ENCODE results near the gene NBPF11. TPM values are rescaled to one million over a fixed set of nuclear protein-coding genes. Genes with fewer than 3 reads are reported as not detected.
"Not testable (repeated sequence)": the region's sequence is repeated elsewhere in the genome, so short reads cannot be mapped to it uniquely, and the experiment has no call there.

Gene NBPF11
- total RNA-seq, 1 donor from 2014 or later = 8.3 TPM

GRCh38 chr1:148143223-148143622 is 8.9 kb downstream of the NBPF11 start:
- H3K27ac Mint-ChIP-seq (ENCODE audit: unreplicated experiment); DNase-seq (ENCODE audit: low read depth); FAIRE-seq; H3K79me2 ChIP-seq (ENCODE audit: insufficient read depth, low read length); H3K4me2 ChIP-seq (ENCODE audit: low read length); H4K20me1 ChIP-seq (ENCODE audit: insufficient read depth, low read length); H3K9ac ChIP-seq (ENCODE audit: low read length); H3K27ac ChIP-seq (ENCODE audit: low read depth, low read length); H3K9me3 Mint-ChIP-seq (ENCODE audit: unreplicated experiment); H3K27me3 ChIP-seq (ENCODE audit: insufficient read depth, low read length); H3K36me3 Mint-ChIP-seq (ENCODE audit: low read depth, unreplicated experiment); H3K4me3 ChIP-seq (ENCODE audit: insufficient read depth, low read depth, low read length); H3K9me3 ChIP-seq (ENCODE audit: insufficient read depth, low read depth, low read length); H3K4me3 Mint-ChIP-seq (ENCODE audit: unreplicated experiment); H3K4me1 Mint-ChIP-seq (ENCODE audit: low read depth, unreplicated experiment); H2AFZ ChIP-seq (ENCODE audit: low read depth, low read length); H3K27me3 Mint-ChIP-seq (ENCODE audit: low read depth, unreplicated experiment); H3K4me1 ChIP-seq (ENCODE audit: insufficient read depth, low read length); H3K36me3 ChIP-seq (ENCODE audit: insufficient read depth, low read length): not testable (repeated sequence)

- H3K4me2 ChIP-seq (ENCODE audit: low read length); H3K9me3 Mint-ChIP-seq (ENCODE audit: unreplicated experiment); H3K4me1 ChIP-seq (ENCODE audit: insufficient read depth, low read length); H3K36me3 ChIP-seq (ENCODE audit: insufficient read depth, low read length); FAIRE-seq; H3K4me3 Mint-ChIP-seq (ENCODE audit: unreplicated experiment); H3K4me3 ChIP-seq (ENCODE audit: insufficient read depth, low read depth, low read length); H3K27ac Mint-ChIP-seq (ENCODE audit: unreplicated experiment); DNase-seq (ENCODE audit: low read depth); H3K36me3 Mint-ChIP-seq (ENCODE audit: low read depth, unreplicated experiment); H2AFZ ChIP-seq (ENCODE audit: low read depth, low read length); H3K79me2 ChIP-seq (ENCODE audit: insufficient read depth, low read length); H3K9me3 ChIP-seq (ENCODE audit: insufficient read depth, low read depth, low read length); H3K27me3 Mint-ChIP-seq (ENCODE audit: low read depth, unreplicated experiment); H3K27me3 ChIP-seq (ENCODE audit: insufficient read depth, low read length); H3K27ac ChIP-seq (ENCODE audit: low read depth, low read length); H3K4me1 Mint-ChIP-seq (ENCODE audit: low read depth, unreplicated experiment); H4K20me1 ChIP-seq (ENCODE audit: insufficient read depth, low read length); H3K9ac ChIP-seq (ENCODE audit: low read length): not testable (repeated sequence)
These were observed 10.1 kb downstream of the NBPF11 start for GRCh38 chr1:148141936-148142335.

- H3K79me2 ChIP-seq (ENCODE audit: insufficient read depth, low read length) = not testable (repeated sequence)
These were observed 13.5 kb downstream of the NBPF11 start for GRCh38 chr1:148138606-148139005.

GRCh38 chr1:148122341-148122740 is 29.7 kb downstream of the NBPF11 start:
- not testable (repeated sequence) for H4K20me1 ChIP-seq (ENCODE audit: insufficient read depth, low read length); H3K4me1 Mint-ChIP-seq (ENCODE audit: low read depth, unreplicated experiment); H3K9me3 ChIP-seq (ENCODE audit: insufficient read depth, low read depth, low read length); H3K9ac ChIP-seq (ENCODE audit: low read length); H3K36me3 ChIP-seq (ENCODE audit: insufficient read depth, low read length); H3K27ac Mint-ChIP-seq (ENCODE audit: unreplicated experiment); H3K4me3 Mint-ChIP-seq (ENCODE audit: unreplicated experiment); H3K27me3 Mint-ChIP-seq (ENCODE audit: low read depth, unreplicated experiment); H2AFZ ChIP-seq (ENCODE audit: low read depth, low read length); DNase-seq (ENCODE audit: low read depth); FAIRE-seq; H3K9me3 Mint-ChIP-seq (ENCODE audit: unreplicated experiment); H3K4me2 ChIP-seq (ENCODE audit: low read length); H3K4me1 ChIP-seq (ENCODE audit: insufficient read depth, low read length); H3K27ac ChIP-seq (ENCODE audit: low read depth, low read length); H3K36me3 Mint-ChIP-seq (ENCODE audit: low read depth, unreplicated experiment); H3K4me3 ChIP-seq (ENCODE audit: insufficient read depth, low read depth, low read length); H3K79me2 ChIP-seq (ENCODE audit: insufficient read depth, low read length); H3K27me3 ChIP-seq (ENCODE audit: insufficient read depth, low read length)

More at GRCh38 chr1:148138606-148139005, 13.5 kb downstream of the NBPF11 start:
- not testable (repeated sequence) for H3K4me2 ChIP-seq (ENCODE audit: low read length); H3K4me3 Mint-ChIP-seq (ENCODE audit: unreplicated experiment); H3K4me1 Mint-ChIP-seq (ENCODE audit: low read depth, unreplicated experiment); H3K36me3 Mint-ChIP-seq (ENCODE audit: low read depth, unreplicated experiment); H3K27ac Mint-ChIP-seq (ENCODE audit: unreplicated experiment); H3K9me3 ChIP-seq (ENCODE audit: insufficient read depth, low read depth, low read length); H3K27me3 ChIP-seq (ENCODE audit: insufficient read depth, low read length); H4K20me1 ChIP-seq (ENCODE audit: insufficient read depth, low read length); H3K27me3 Mint-ChIP-seq (ENCODE audit: low read depth, unreplicated experiment); H3K4me1 ChIP-seq (ENCODE audit: insufficient read depth, low read length); H2AFZ ChIP-seq (ENCODE audit: low read depth, low read length); H3K9ac ChIP-seq (ENCODE audit: low read length); DNase-seq (ENCODE audit: low read depth); H3K36me3 ChIP-seq (ENCODE audit: insufficient read depth, low read length); H3K4me3 ChIP-seq (ENCODE audit: insufficient read depth, low read depth, low read length); FAIRE-seq; H3K9me3 Mint-ChIP-seq (ENCODE audit: unreplicated experiment); H3K27ac ChIP-seq (ENCODE audit: low read depth, low read length)

- H3K9me3 Mint-ChIP-seq (ENCODE audit: unreplicated experiment); H3K4me3 ChIP-seq (ENCODE audit: insufficient read depth, low read depth, low read length); FAIRE-seq; H3K4me2 ChIP-seq (ENCODE audit: low read length); H3K9me3 ChIP-seq (ENCODE audit: insufficient read depth, low read depth, low read length); H4K20me1 ChIP-seq (ENCODE audit: insufficient read depth, low read length); H3K27ac ChIP-seq (ENCODE audit: low read depth, low read length); H3K4me3 Mint-ChIP-seq (ENCODE audit: unreplicated experiment); DNase-seq (ENCODE audit: low read depth); H3K4me1 ChIP-seq (ENCODE audit: insufficient read depth, low read length); H3K79me2 ChIP-seq (ENCODE audit: insufficient read depth, low read length); H3K27ac Mint-ChIP-seq (ENCODE audit: unreplicated experiment); H3K9ac ChIP-seq (ENCODE audit: low read length); H2AFZ ChIP-seq (ENCODE audit: low read depth, low read length); H3K36me3 Mint-ChIP-seq (ENCODE audit: low read depth, unreplicated experiment); H3K4me1 Mint-ChIP-seq (ENCODE audit: low read depth, unreplicated experiment); H3K27me3 Mint-ChIP-seq (ENCODE audit: low read depth, unreplicated experiment); H3K27me3 ChIP-seq (ENCODE audit: insufficient read depth, low read length); H3K36me3 ChIP-seq (ENCODE audit: insufficient read depth, low read length): not testable (repeated sequence)
These were observed 31.7 kb downstream of the NBPF11 start for GRCh38 chr1:148120395-148120794.

- H3K9me3 Mint-ChIP-seq (ENCODE audit: unreplicated experiment); H3K27me3 ChIP-seq (ENCODE audit: insufficient read depth, low read length); H3K36me3 ChIP-seq (ENCODE audit: insufficient read depth, low read length); H3K36me3 Mint-ChIP-seq (ENCODE audit: low read depth, unreplicated experiment); FAIRE-seq; H3K4me2 ChIP-seq (ENCODE audit: low read length); H3K27ac ChIP-seq (ENCODE audit: low read depth, low read length); H3K9me3 ChIP-seq (ENCODE audit: insufficient read depth, low read depth, low read length); H2AFZ ChIP-seq (ENCODE audit: low read depth, low read length); H3K79me2 ChIP-seq (ENCODE audit: insufficient read depth, low read length); H3K4me1 ChIP-seq (ENCODE audit: insufficient read depth, low read length); H3K27ac Mint-ChIP-seq (ENCODE audit: unreplicated experiment); H4K20me1 ChIP-seq (ENCODE audit: insufficient read depth, low read length); H3K9ac ChIP-seq (ENCODE audit: low read length); H3K4me3 Mint-ChIP-seq (ENCODE audit: unreplicated experiment); DNase-seq (ENCODE audit: low read depth); H3K4me3 ChIP-seq (ENCODE audit: insufficient read depth, low read depth, low read length); H3K4me1 Mint-ChIP-seq (ENCODE audit: low read depth, unreplicated experiment): not testable (repeated sequence)
- peaks cover 17% of the 10 kb centered on the region for H3K27me3 Mint-ChIP-seq (ENCODE audit: low read depth, unreplicated experiment)
These were observed 56.3 kb downstream of the NBPF11 start for GRCh38 chr1:148095732-148096131.
